ENCODE results near the gene SOCS1. TPM values are rescaled to one million over a fixed set of nuclear protein-coding genes. Genes with fewer than 3 reads are reported as not detected.

Gene SOCS1
- total and polyA plus RNA-seq, 4 donors: 1.8 to 10.9 (median 2.3) TPM

- DNase-seq (ENCODE audit: low spot score): no peak
- Histone ChIP-seq H3K4me3 (ENCODE audit: low read depth in 1 of 3, low read length in 3 of 3) (no peak overlapping the region), H3K4me1 (ENCODE audit: control insufficient read depth in 4 of 4, insufficient read depth in 4 of 4, low read length in 3 of 4) (peaks cover 6 to 14% (median 10%) of the 10 kb centered on the region in 4 donors), H3K27ac (ENCODE audit: low read depth in 1 of 2, low read length in 2 of 2) (no peak overlapping the region), H3K9me3 (ENCODE audit: control insufficient read depth in 4 of 4, low read length in 3 of 4) (no peaks in the 10 kb centered on the region), H3K27me3 (ENCODE audit: control insufficient read depth in 4 of 4, insufficient read depth in 4 of 4, low read length in 3 of 4) (no peaks in the 10 kb centered on the region), H3K9ac (ENCODE audit: low read depth in 1 of 2, low read length in 2 of 2) (no peak overlapping the region), H3K36me3 (ENCODE audit: control insufficient read depth in 4 of 4, insufficient read depth in 3 of 4, low read depth in 1 of 4, low read length in 3 of 4) (peaks cover 0 to 1% (median 0%) of the 10 kb centered on the region in 4 donors)
- TF ChIP-seq NR2F2 (IDR thresholded peaks at IDR 0.05) (no peak), SP1 (IDR thresholded peaks at IDR 0.05) (no peak), RAD21 (IDR thresholded peaks at IDR 0.05) (no peak), MAX (IDR thresholded peaks at IDR 0.05) (no peak), RXRA (IDR thresholded peaks at IDR 0.05) (no peak), FOXA2 (IDR thresholded peaks at IDR 0.05) (no peak), HNF4A (conservative IDR thresholded peaks at IDR 0.05) (no peak), GABPA (IDR thresholded peaks at IDR 0.05 in 1 of 2, conservative IDR thresholded peaks at IDR 0.05 in 1 of 2) (no peak), ZBTB33 (IDR thresholded peaks at IDR 0.05) (no peak), ATF3 (IDR thresholded peaks at IDR 0.05) (no peak), HNF4G (IDR thresholded peaks at IDR 0.05) (no peak), REST (IDR thresholded peaks at IDR 0.05) (no peak), CTCF (IDR thresholded peaks at IDR 0.05; ENCODE audit: low read depth, low read length, missing input control) (no peak), EGR1 (IDR thresholded peaks at IDR 0.05; ENCODE audit: low read depth in 2 of 2) (no peak), FOXA1 (IDR thresholded peaks at IDR 0.05) (no peak), TAF1 (conservative IDR thresholded peaks at IDR 0.05) (no peak), YY1 (IDR thresholded peaks at IDR 0.05) (no peak), JUND (IDR thresholded peaks at IDR 0.05) (no peak)
- 94% methylated on average over 63 of the region's 63 CpGs for WGBS
Measured at GRCh38 chr16:11249233-11250061, 6.6 kb downstream of the SOCS1 start.

Measured in liver (tissue), 9 donors.